NCI-H1694 (cell line): ENCODE results near the gene STARD6.
"Not testable (repeated sequence)": the region's sequence is repeated elsewhere in the genome, so short reads cannot be mapped to it uniquely, and the experiment has no call there.

Source experiments
- DNase-seq: peaks from one replicate; lab custom pipeline; 2025; lab: John Stamatoyannopoulos, UW

The STARD6 gene

GRCh38 chr18:54338230-54338629, 19.4 kb downstream of the STARD6 start:
- DNase-seq = no peak

DNA sequence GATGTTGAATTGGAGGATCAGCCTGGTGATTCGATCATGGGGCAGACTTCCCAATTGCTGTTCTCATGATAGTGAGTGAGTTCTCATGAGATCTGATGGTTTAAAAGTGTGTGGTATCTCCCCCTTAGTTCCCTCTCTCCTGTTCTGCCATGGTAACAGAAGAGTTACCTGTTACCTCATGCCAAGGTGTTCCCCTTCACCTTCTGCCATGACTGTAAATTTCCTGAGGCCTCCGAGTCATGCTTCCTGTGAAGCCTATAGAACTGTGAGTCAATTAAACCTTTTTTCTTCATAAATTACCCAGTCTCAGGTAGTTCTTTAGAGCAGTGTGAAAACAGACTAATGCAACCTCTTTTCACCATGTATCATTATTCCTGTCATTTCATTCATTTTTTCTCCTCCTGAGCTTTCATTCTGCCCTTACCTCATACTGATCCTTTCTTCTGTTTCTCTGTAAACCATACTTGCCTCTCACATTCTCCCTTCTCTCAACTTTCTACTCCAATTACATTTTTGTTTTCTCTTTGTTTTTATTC, 22.0 kb downstream of the STARD6 start:
- no peak for DNase-seq

DNA sequence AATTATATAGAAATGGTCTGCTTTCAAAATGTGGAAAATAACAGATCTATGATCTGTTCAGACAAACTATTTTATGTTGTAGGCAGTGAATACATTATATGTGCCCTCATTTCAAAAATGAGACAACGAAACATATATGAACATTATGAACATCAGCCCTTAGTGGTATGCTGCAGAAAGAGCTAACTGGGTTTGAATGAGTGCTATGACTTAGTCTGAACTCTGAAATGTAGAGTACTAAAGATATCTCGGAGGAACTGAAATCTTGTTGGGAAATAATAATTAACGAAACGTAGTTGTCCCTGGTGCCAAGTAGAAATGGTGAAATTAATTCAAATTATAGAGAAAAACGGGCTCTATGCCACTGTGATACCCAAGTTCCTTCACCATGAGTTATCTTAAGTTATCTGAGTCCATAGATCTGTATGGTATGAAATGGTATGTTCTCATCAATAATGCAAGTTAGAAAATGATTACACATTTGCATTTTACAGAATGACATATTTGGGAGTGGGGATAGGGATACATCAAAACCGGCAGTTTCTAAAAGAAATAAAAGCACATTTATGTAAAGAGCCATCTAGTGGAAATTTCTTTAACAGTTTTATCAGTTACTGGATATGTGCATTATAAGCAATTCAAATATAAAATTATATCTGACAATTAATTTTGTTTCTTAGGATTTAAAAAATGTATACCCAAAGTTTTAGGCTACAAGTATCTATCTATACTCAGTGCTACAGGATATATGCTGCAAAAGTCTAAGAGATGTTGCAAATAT, 26.7 kb downstream of the STARD6 start:
- DNase-seq = no peak

- no peak for DNase-seq
Observed at GRCh38 chr18:54329787-54330186, 27.9 kb downstream of the STARD6 start.

GRCh38 chr18:54327818-54328217, 29.8 kb downstream of the STARD6 start:
- no peak for DNase-seq

DNA sequence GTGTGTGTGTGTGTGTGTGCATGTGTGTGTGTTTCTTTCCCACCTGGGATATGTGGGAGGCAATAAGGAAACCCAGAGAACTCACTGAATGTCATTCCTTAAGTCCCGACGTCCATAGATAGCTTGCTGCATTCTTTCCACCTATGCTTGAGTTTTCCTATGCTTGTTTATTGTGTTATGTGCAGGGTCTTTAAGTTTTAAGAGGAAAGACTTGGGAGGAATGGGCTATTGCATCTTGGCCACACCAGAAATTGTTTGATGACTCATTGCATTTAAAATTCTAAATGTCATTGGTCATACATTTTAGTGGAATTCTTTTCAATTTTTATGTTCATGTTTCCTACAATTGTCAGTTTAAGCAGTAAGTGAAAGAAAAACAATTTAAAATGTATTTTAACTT, 33.7 kb downstream of the STARD6 start:
- DNase-seq = no peak

DNA sequence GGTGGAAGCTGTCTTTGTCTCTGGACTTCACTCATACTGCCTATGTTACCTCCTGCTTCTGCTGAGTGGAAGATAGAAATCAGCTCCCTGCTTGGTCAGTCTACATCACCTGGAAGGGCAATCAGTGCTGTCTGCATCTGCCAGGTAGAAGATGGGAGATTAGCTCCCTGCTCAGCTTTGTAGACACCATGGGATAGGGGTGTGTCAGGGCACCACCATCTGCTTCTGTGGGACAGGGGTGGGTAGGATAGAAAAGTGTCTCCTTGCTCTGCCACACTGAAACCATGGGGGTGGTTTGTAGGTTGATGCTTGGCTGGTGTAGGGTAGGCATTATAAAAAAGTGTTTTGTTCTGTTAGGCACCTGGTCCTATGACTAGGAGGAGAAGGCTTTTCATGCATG, 34.1 kb downstream of the STARD6 start:
- no peak for DNase-seq

DNA sequence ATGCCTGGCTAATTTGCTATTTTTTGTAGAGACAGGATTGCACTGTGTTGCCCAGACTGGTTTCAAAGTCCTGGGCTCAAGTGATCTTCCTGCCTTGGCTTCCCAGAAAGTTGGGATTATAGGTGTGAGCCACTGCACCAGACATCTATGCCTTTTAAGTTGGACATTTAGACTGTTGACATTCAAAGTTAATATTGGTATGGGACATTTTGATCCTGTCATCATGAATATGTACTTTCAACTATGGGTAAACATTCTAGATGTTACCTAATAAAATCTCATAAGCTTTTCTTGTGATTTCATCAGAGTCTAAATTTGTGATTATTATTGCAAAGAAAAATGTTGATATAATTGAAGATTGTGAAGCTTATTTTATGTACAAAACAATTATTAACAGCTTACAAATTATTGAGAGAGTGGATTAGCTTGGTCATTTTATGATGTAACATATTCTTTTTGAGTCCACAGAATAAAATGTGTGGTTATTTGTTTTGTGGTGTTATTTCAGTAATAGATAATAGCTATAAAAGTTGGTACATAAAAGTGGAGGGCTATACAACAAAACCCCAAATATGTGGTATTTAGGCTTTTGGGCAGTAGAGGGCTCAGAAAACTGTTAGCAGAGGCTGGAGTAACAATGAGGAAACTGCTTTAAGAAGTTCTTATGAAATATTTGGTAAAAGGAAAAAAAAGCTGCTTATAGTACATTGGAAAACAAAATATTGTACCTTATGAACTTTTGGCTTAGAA, 41.4 kb downstream of the STARD6 start:
- no peak for DNase-seq

DNA sequence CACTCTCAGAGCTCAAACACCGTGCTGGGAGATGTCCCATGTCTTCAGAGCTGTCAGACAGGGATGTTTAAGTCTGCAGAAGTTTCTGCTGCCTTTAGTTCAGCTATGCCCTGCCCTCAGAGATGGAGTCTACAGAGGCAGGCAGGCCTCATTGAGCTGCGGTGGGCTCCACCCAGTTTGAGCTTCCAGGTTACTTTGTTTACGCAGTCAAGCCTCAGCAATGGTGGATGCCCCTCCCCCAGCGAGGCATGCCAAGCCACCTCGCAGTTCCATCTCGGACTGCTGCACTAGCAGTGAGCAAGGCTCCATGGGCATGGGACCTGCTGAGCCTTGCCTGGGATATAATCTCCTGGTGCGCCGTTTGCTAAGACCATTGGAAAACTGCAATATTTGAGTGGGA, 48.1 kb downstream of the STARD6 start:
- DNase-seq = not testable (repeated sequence)

DNA sequence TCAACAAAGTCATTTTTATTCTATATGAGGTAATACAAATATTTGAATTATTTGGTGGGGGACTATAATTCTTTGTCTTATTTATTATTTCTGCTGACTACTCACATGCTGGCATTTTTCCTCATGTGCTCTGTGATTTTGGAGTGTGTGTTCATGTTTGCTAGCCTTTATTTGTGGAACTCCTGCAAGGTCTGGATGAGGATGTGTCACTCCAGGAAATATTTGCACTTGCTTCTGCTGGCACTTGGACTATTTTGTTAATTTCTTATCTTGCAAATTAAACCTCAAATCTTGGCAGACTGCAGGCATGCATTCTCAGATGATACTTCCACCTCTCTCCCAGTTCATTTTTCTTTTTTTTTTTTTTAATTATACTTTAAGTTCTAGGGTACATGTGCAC, 54.2 kb downstream of the STARD6 start:
- DNase-seq = no peak

- DNase-seq = not testable (repeated sequence)
Observed at GRCh38 chr18:54298991-54299390, 58.7 kb downstream of the STARD6 start.

- DNase-seq = no peak
Observed at GRCh38 chr18:54296062-54296461, 61.6 kb downstream of the STARD6 start.

GRCh38 chr18:54294274-54294673, 63.4 kb downstream of the STARD6 start:
- no peak for DNase-seq

- no peak for DNase-seq
Observed at GRCh38 chr18:54284981-54285785, 72.5 kb downstream of the STARD6 start.

DNA sequence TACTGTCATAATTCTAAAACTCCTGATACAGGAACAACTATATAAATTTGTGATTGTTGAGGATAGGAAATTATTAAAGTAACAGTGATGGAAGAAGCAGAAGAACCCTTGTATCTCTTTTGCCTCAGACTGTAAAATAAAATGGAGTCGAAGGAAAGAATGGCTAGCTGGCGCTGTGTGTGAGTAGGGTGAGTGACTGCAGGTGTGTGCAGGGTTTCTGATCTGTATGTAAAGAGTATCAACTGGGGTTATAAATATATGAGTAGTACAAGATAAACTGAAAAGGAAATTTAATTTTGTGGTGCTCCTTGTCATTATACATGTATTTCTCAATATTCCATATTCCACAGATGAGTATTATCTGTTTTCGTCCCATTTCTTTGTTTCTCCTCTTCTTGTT, 73.1 kb downstream of the STARD6 start:
- no peak for DNase-seq

GRCh38 chr18:54280220-54280569, 77.5 kb downstream of the STARD6 start:
- no peak for DNase-seq

GRCh38 chr18:54279477-54280219, 78.0 kb downstream of the STARD6 start:
- DNase-seq = no peak

- no peak for DNase-seq
Observed at GRCh38 chr18:54278615-54279014, 79.0 kb downstream of the STARD6 start.

DNA sequence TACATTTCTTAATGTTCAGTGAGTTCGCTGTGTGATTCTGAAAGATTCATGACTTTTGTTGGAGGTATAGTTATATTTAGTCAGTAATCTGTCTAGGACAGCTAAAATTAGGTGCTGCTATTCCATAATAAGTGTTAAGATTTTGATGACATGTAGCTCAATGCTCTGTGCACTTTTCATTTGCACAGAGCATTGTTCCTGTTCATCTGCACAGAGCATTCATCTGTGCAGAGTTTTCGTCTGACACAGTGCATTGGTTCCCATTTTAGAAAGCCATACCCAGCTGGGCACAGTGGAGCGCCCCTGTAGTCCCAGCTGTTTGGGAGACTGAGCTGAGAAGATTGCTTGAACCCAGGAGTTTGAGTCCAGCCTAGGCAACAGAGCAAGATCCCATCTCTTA, 79.8 kb downstream of the STARD6 start:
- DNase-seq = no peak
